ENCODE measurements around the gene ENGASE. TPM values are rescaled to one million over a fixed set of nuclear protein-coding genes. Genes with fewer than 3 reads are reported as not detected.

The ENGASE gene
- total RNA-seq, 1 donor from 2014 or later: 47.9 TPM

- DNase-seq (ENCODE audit: low spot score): no peak
- no peak for ATAC-seq
These were observed 57.8 kb downstream of the ENGASE start for GRCh38 chr17:79132271-79133064.

DNA sequence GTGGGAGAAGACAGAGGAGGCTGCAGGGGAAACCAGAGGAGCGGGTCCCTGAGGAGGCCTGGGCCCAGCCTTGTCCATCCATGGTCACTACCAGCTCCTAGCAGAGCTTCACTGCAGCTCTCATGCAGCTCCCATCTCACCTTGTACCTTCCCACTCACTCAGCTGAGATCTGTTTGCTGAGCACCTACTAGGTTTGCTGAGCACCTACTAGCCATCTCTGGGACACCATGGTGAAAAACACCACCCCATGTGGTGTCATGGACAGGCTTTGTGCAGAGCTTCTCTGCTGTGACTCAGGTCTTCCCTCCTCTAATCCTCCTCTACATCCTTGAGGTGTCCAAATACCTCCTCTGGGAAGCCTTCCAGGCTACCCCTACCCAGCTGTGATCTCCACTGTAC is 58.6 kb downstream of the ENGASE start:
- no peak for ATAC-seq
- DNase-seq (ENCODE audit: low spot score): no peak

DNA sequence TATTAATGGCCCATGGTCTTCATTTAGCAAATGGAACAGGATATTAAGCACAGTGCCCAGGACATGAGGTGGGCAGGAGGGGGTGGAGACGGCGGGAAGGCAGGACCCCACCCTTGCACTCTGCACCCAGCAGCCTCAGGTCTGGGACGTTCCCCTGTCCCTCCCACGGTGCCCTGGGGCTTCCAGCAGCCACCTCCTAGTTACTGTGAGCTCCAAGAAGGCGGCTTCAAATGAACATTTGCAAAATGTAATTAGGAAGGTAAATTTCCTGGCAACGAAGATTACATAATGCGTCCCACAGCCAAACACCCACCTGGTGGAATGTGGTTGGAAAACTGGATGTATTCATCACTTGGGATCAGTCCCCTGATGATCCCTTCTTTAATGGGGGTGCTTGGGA is 59.4 kb downstream of the ENGASE start:
- no peak for ATAC-seq
- DNase-seq (ENCODE audit: low spot score): no peak

DNA sequence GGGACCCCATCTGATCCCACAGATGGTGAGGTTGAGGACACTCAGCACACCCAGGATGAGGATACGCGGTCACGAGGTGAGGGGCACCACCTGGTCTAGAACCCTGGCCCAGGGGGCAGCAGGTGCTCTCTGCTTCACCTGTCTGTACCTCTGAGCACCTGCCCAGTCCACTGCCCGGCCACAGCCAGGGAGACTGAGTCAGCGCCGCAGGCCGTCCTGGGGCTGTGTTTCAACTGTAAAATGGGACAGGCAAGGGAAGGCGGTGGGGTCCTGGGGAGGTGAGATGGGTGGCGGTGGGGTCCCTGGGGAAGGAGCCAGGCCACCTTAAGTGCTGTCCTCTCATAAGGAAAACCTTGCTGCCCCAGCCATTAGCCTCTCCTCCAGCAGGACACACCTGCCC is 60.4 kb downstream of the ENGASE start:
- DNase-seq (ENCODE audit: low spot score) (no peak), ATAC-seq (no peak)

GRCh38 chr17:79135628-79136405 is 61.2 kb downstream of the ENGASE start:
- no peak for DNase-seq (ENCODE audit: low spot score)
- ATAC-seq: no peak

Other genes with a start within 250 kb of the ENGASE start
- gene USP36, start 234.0 kb upstream of the ENGASE start, total RNA-seq: 21.8 TPM
- gene CEP295NL, start 171.6 kb upstream of the ENGASE start, total RNA-seq: 0.33 TPM
- gene TIMP2, start 149.4 kb upstream of the ENGASE start, total RNA-seq: 26.4 TPM
- 141 TPM for gene LGALS3BP, start 94.9 kb upstream of the ENGASE start, total RNA-seq
- 20.4 TPM for gene CANT1, start 65.1 kb upstream of the ENGASE start, total RNA-seq
- gene C1QTNF1, start 50.7 kb upstream of the ENGASE start, total RNA-seq: 15.5 TPM